ENCODE measurements around the gene MAPK10. TPM values are rescaled to one million over a fixed set of nuclear protein-coding genes. Genes with fewer than 3 reads are reported as not detected.

Gene MAPK10
- total RNA-seq, 4 donors from 2014 or later = 4.1 to 50.0 (median 9.4) TPM

GRCh38 chr4:86368433-86368832, 8.6 kb upstream of the MAPK10 start:
- in situ Hi-C loops (cut with MboI; ENCODE audit: low pct_ligation_motif_present in 1 of 4, low pct_unique_long_range_greater_than_20kb in 1 of 4, low sequenced_read_pairs in 3 of 4) (no loop called here), intact Hi-C loops (cut with DNase I; ENCODE audit: low total_unique reads) (no loop called here)
- H3K27me3 ChIP-seq = no peaks in the 10 kb centered on the region
- no peak overlapping the region for H3K4me3 ChIP-seq
- no peak for DNase-seq
- no peaks in the 10 kb centered on the region for H3K36me3 ChIP-seq
- 59 to 65% methylated on average over 4 of the region's 4 CpGs for WGBS, 2 donors (ENCODE audit: low coverage in 1 of 2)
- no peaks in the 10 kb centered on the region for H3K4me1 ChIP-seq
- TF ChIP-seq EP300 (IDR thresholded peaks at IDR 0.05; ENCODE audit: low read depth) (no peak), POLR2A (IDR thresholded peaks at IDR 0.05) (no peak), POLR2AphosphoS5 (IDR thresholded peaks at IDR 0.05) (no peak), CTCF (IDR thresholded peaks at IDR 0.05) (no peak)
- no peaks in the 10 kb centered on the region for H3K9me3 ChIP-seq
- H3K27ac ChIP-seq = no peak overlapping the region

- no peak overlapping the region for H3K27ac ChIP-seq
- no peaks in the 10 kb centered on the region for H3K4me1 ChIP-seq
- 21 to 43% methylated on average over 1 of the region's 1 CpG for WGBS, 2 donors (ENCODE audit: low coverage in 1 of 2)
- H3K36me3 ChIP-seq = no peaks in the 10 kb centered on the region
- no peaks in the 10 kb centered on the region for H3K27me3 ChIP-seq
- DNase-seq = no peak
- in situ Hi-C loops (cut with MboI; ENCODE audit: low pct_ligation_motif_present in 1 of 4, low pct_unique_long_range_greater_than_20kb in 1 of 4, low sequenced_read_pairs in 3 of 4) (no loop called here), intact Hi-C loops (cut with DNase I; ENCODE audit: low total_unique reads) (no loop called here)
- no peak overlapping the region for H3K4me3 ChIP-seq
- no peaks in the 10 kb centered on the region for H3K9me3 ChIP-seq
- no peak for TF ChIP-seq POLR2A (IDR thresholded peaks at IDR 0.05)
- no peak for TF ChIP-seq EP300 (IDR thresholded peaks at IDR 0.05; ENCODE audit: low read depth)
- no peak for TF ChIP-seq CTCF (IDR thresholded peaks at IDR 0.05)
- TF ChIP-seq POLR2AphosphoS5 (IDR thresholded peaks at IDR 0.05) = no peak
Measured at GRCh38 chr4:86367577-86367976, 7.7 kb upstream of the MAPK10 start.

- H3K36me3 ChIP-seq = no peaks in the 10 kb centered on the region
- no peaks in the 10 kb centered on the region for H3K27me3 ChIP-seq
- 60 to 100% methylated on average over 1 of the region's 1 CpG for WGBS, 2 donors (ENCODE audit: low coverage in 1 of 2)
- in situ Hi-C loops (cut with MboI; ENCODE audit: low pct_ligation_motif_present in 1 of 4, low pct_unique_long_range_greater_than_20kb in 1 of 4, low sequenced_read_pairs in 3 of 4) (no loop called here), intact Hi-C loops (cut with DNase I; ENCODE audit: low total_unique reads) (no loop called here)
- TF ChIP-seq EP300 (IDR thresholded peaks at IDR 0.05; ENCODE audit: low read depth) (no peak), CTCF (IDR thresholded peaks at IDR 0.05) (no peak), POLR2A (IDR thresholded peaks at IDR 0.05) (no peak), POLR2AphosphoS5 (IDR thresholded peaks at IDR 0.05) (no peak)
- DNase-seq = no peak
- H3K4me3 ChIP-seq = no peak overlapping the region
- no peaks in the 10 kb centered on the region for H3K9me3 ChIP-seq
- no peaks in the 10 kb centered on the region for H3K4me1 ChIP-seq
- no peak overlapping the region for H3K27ac ChIP-seq
Measured at GRCh38 chr4:86366920-86367319, 7.1 kb upstream of the MAPK10 start.

GRCh38 chr4:86362510-86362909, 2.7 kb upstream of the MAPK10 start:
- no peaks in the 10 kb centered on the region for H3K36me3 ChIP-seq
- H3K9me3 ChIP-seq = no peaks in the 10 kb centered on the region
- intact Hi-C loops (cut with DNase I; ENCODE audit: low total_unique reads) (no loop called here), in situ Hi-C loops (cut with MboI; ENCODE audit: low pct_ligation_motif_present in 1 of 4, low pct_unique_long_range_greater_than_20kb in 1 of 4, low sequenced_read_pairs in 3 of 4) (no loop called here)
- no peak overlapping the region for H3K4me3 ChIP-seq
- H3K27ac ChIP-seq = no peak overlapping the region
- no peak for TF ChIP-seq EP300 (IDR thresholded peaks at IDR 0.05; ENCODE audit: low read depth)
- no peak for TF ChIP-seq POLR2A (IDR thresholded peaks at IDR 0.05)
- H3K4me1 ChIP-seq = peaks cover 0 to 3% (median 2%) of the 10 kb centered on the region in 4 donors
- no peaks in the 10 kb centered on the region for H3K27me3 ChIP-seq
- DNase-seq = no peak

GRCh38 chr4:86358257-86358656, 1.6 kb downstream of the MAPK10 start:
- H3K36me3 ChIP-seq = no peaks in the 10 kb centered on the region
- peaks cover 0 to 3% (median 2%) of the 10 kb centered on the region in 4 donors for H3K4me1 ChIP-seq
- no peak for DNase-seq
- no peak for TF ChIP-seq POLR2A (IDR thresholded peaks at IDR 0.05)
- 67 to 74% methylated on average over 3 of the region's 3 CpGs for WGBS, 2 donors (ENCODE audit: low coverage in 1 of 2)
- in situ Hi-C loops (cut with MboI; ENCODE audit: low pct_ligation_motif_present in 1 of 4, low pct_unique_long_range_greater_than_20kb in 1 of 4, low sequenced_read_pairs in 3 of 4) (no loop called here), intact Hi-C loops (cut with DNase I; ENCODE audit: low total_unique reads) (no loop called here)
- no peak overlapping the region for H3K27ac ChIP-seq
- H3K4me3 ChIP-seq = no peak overlapping the region
- no peaks in the 10 kb centered on the region for H3K27me3 ChIP-seq
- H3K9me3 ChIP-seq = no peaks in the 10 kb centered on the region
